Measurements from ENCODE around the gene DKK3. TPM values are rescaled to one million over a fixed set of nuclear protein-coding genes. Genes with fewer than 3 reads are reported as not detected.

DKK3 gene
- total RNA-seq, 1 experiment from 2014 or later = 0.33 TPM

GRCh38 chr11:12045914-12046635 lies 37.6 kb upstream of the DKK3 start:
- H3K27ac Mint-ChIP-seq (ENCODE audit: low read depth, unreplicated experiment) = peak overlapping the region; percentile 28
- peaks cover 7% of the 10 kb centered on the region for H3K9me3 Mint-ChIP-seq (ENCODE audit: unreplicated experiment)
- intact Hi-C loops (cut with micrococcal nuclease) = loop anchor here (2.0 to 5.0 kb wide), 3 partner anchors 41 to 257 kb away; partner anchors contain the start of gene MICAL2
- H3K4me3 Mint-ChIP-seq (ENCODE audit: unreplicated experiment) = no peak overlapping the region
- no peaks in the 10 kb centered on the region for H3K36me3 Mint-ChIP-seq (ENCODE audit: insufficient read depth, unreplicated experiment)
- TF ChIP-seq CTCF (IDR thresholded peaks at IDR 0.05; ENCODE audit: unreplicated experiment) = no peak
- BruUV-seq (replicated peaks) = no TSS peak
- peaks cover 56% of the 10 kb centered on the region for H3K4me1 Mint-ChIP-seq (ENCODE audit: insufficient read depth, unreplicated experiment)
- ChIA-PET CTCF (interaction anchor here (0.5 to 13.5 kb wide), 21 partner anchors 9 to 847 kb away, joined by 3 to 314 read pairs (median 7); no protein-coding TSS in a partner anchor), POLR2A (interaction anchor here (0.6 to 2.8 kb wide), 2 partner anchors 11 to 237 kb away, joined by 3 to 13 read pairs; no protein-coding TSS in a partner anchor)
- DNase-seq (ENCODE audit: unreplicated experiment) = no peak
- no peaks in the 10 kb centered on the region for H3K27me3 Mint-ChIP-seq (ENCODE audit: insufficient read depth, unreplicated experiment)

GRCh38 chr11:12044799-12045198 lies 36.4 kb upstream of the DKK3 start:
- no peak for DNase-seq (ENCODE audit: unreplicated experiment)
- intact Hi-C loops (cut with micrococcal nuclease) = loop anchor here (1.0 to 5.0 kb wide), 8 partner anchors 43 to 342 kb away; partner anchors contain the start of gene USP47
- no TSS peak for BruUV-seq (replicated peaks)
- ChIA-PET POLR2A (interaction anchor here (0.7 to 2.1 kb wide), 14 partner anchors 20 to 339 kb away, joined by 3 to 15 read pairs (median 5); no protein-coding TSS in a partner anchor), CTCF (interaction anchor here (0.6 to 13.5 kb wide), 32 partner anchors 10 to 1272 kb away, joined by 3 to 314 read pairs (median 6); partner anchors contain the start of gene DKK3)
- peaks cover 48% of the 10 kb centered on the region for H3K4me1 Mint-ChIP-seq (ENCODE audit: insufficient read depth, unreplicated experiment)
- peak overlapping the region; percentile 21 for H3K4me3 Mint-ChIP-seq (ENCODE audit: unreplicated experiment)
- TF ChIP-seq CTCF (IDR thresholded peaks at IDR 0.05; ENCODE audit: unreplicated experiment) = no peak
- peaks cover 7% of the 10 kb centered on the region for H3K9me3 Mint-ChIP-seq (ENCODE audit: unreplicated experiment)
- H3K27me3 Mint-ChIP-seq (ENCODE audit: insufficient read depth, unreplicated experiment) = no peaks in the 10 kb centered on the region
- H3K27ac Mint-ChIP-seq (ENCODE audit: low read depth, unreplicated experiment) = peak overlapping the region; percentile 29
- no peaks in the 10 kb centered on the region for H3K36me3 Mint-ChIP-seq (ENCODE audit: insufficient read depth, unreplicated experiment)

GRCh38 chr11:12043959-12044791 lies 35.7 kb upstream of the DKK3 start:
- TF ChIP-seq CTCF (IDR thresholded peaks at IDR 0.05; ENCODE audit: unreplicated experiment) = peak; percentile 94
- peak; percentile 94 for DNase-seq (ENCODE audit: unreplicated experiment)
- no TSS peak for BruUV-seq (replicated peaks)
- Mint-ChIP-seq H3K9me3 (ENCODE audit: unreplicated experiment) (peaks cover 7% of the 10 kb centered on the region), H3K36me3 (ENCODE audit: insufficient read depth, unreplicated experiment) (no peaks in the 10 kb centered on the region), H3K4me1 (ENCODE audit: insufficient read depth, unreplicated experiment) (peaks cover 45% of the 10 kb centered on the region), H3K27me3 (ENCODE audit: insufficient read depth, unreplicated experiment) (no peaks in the 10 kb centered on the region), H3K27ac (ENCODE audit: low read depth, unreplicated experiment) (peak overlapping the region; percentile 29), H3K4me3 (ENCODE audit: unreplicated experiment) (peak overlapping the region; percentile 21)
- intact Hi-C loops (cut with micrococcal nuclease) = loop anchor here (1.0 to 5.0 kb wide), 7 partner anchors 78 to 342 kb away; partner anchors contain the start of gene USP47
- CTCF ChIA-PET = interaction anchor here (0.6 to 13.5 kb wide), 35 partner anchors 11 to 1273 kb away, joined by 3 to 314 read pairs (median 5); partner anchors contain the start of gene DKK3
- POLR2A ChIA-PET = interaction anchor here (0.5 to 2.1 kb wide), 20 partner anchors 21 to 424 kb away, joined by 3 to 15 read pairs (median 4); no protein-coding TSS in a partner anchor
